Body of pancreas (tissue), 4 donors: ENCODE measurements around the gene TMEM187.

ENCODE experiments used
- POLR2A ChIP-seq, 3 donors: fragments of 450-650 bp; IDR thresholded peaks; one replicate each; pipeline ENCODE4 v1.6.1; 2016; ENCODE audit warnings: antibody characterized with exemption in 3 of 3, mild to moderate bottlenecking in 2 of 3
- TF ChIP-seq, protein P1 (sequence below), 7 experiments: fragments of 450-650 bp in 4 of 7; fragments of 200-600 bp in 3 of 7; sonication (generic) in 3 of 7; IDR thresholded peaks; one replicate each; pipeline ENCODE4 v1.5.1; 2016 to 2019; ENCODE audit warnings: antibody characterized with exemption in 7 of 7

DNA sequence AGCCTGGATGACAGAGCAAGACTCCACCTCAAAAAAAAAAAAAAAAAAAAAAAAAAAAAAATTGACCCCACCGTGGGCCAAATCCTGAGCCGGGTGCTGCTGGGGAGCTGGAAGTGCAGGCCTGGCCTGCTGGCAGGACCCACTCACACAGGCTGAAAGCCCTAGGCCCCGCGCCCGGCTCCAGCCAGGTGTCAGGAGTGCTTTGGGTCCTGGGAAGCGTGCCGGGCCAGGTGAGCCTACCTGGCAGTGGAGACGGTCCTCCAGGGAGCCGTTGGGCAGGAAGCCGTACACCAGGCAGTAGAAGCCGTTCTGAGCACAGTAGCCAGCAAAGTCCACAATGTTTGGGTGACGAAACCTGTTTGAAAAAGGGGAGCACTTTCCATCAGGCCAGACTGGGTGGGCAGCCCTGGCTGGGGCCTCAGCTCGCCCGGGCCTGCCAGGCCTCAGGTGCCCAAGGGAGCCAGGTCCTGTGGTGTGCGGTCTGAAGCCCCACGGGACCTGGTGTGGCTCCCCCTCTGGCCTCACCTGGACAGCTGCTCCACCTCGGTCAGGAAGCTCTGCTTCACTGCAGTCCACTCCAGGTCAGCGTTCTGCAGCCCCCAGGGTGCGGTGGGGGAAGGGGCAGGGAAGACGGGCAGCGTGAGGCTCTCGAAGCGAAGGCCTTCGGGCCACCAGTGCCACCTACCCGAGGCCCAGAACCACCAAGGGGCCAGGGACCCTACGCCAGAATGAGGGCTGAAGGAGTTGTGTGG is 45.4 kb downstream of the TMEM187 start:
- TF ChIP-seq, protein P1, sequence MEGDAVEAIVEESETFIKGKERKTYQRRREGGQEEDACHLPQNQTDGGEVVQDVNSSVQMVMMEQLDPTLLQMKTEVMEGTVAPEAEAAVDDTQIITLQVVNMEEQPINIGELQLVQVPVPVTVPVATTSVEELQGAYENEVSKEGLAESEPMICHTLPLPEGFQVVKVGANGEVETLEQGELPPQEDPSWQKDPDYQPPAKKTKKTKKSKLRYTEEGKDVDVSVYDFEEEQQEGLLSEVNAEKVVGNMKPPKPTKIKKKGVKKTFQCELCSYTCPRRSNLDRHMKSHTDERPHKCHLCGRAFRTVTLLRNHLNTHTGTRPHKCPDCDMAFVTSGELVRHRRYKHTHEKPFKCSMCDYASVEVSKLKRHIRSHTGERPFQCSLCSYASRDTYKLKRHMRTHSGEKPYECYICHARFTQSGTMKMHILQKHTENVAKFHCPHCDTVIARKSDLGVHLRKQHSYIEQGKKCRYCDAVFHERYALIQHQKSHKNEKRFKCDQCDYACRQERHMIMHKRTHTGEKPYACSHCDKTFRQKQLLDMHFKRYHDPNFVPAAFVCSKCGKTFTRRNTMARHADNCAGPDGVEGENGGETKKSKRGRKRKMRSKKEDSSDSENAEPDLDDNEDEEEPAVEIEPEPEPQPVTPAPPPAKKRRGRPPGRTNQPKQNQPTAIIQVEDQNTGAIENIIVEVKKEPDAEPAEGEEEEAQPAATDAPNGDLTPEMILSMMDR (IDR thresholded peaks at IDR 0.05): no peak
- TF ChIP-seq POLR2A (IDR thresholded peaks at IDR 0.05): no peak
